Stimulated activated memory B cell treated with anti-CD40 and anti-IgM and Interleukin-4, amounts not matched to agents 10 μg/mL and 1 μg/mL and 100 μg/mL, for 72 hours (primary cell): Measurements from ENCODE around the gene CADPS.

ENCODE experiments used
- ATAC-seq: fragments of 150-1000 bp; cut with Tn5 transposase; 2 replicates; pipeline ENCODE4 v1.10.0; 2021
- H3K27ac Mint-ChIP-seq: one replicate; pipeline ENCODE4 v1.8.0; 2022; ENCODE audit warnings: mild to moderate bottlenecking, mixed read lengths
- H3K27me3 Mint-ChIP-seq: one replicate; pipeline ENCODE4 v1.8.0; 2022; ENCODE audit warnings: mixed read lengths
- H3K36me3 Mint-ChIP-seq: one replicate; pipeline ENCODE4 v1.8.0; 2022; ENCODE audit warnings: mixed read lengths
- H3K4me1 Mint-ChIP-seq: one replicate; pipeline ENCODE4 v1.8.0; 2022; ENCODE audit warnings: mixed read lengths
- H3K4me3 Mint-ChIP-seq: one replicate; pipeline ENCODE4 v1.8.0; 2022; ENCODE audit warnings: mild to moderate bottlenecking, moderate library complexity, mixed read lengths
- H3K9me3 Mint-ChIP-seq: one replicate; pipeline ENCODE4 v1.8.0; 2022; ENCODE audit warnings: mixed read lengths

The CADPS gene

GRCh38 chr3:62885136-62885535, 9.9 kb upstream of the CADPS start:
- no peak for ATAC-seq
- Mint-ChIP-seq H3K9me3 (no peaks in the 10 kb centered on the region), H3K4me1 (no peaks in the 10 kb centered on the region), H3K27me3 (no peaks in the 10 kb centered on the region), H3K36me3 (no peaks in the 10 kb centered on the region), H3K27ac (no peak overlapping the region), H3K4me3 (no peak overlapping the region)

DNA sequence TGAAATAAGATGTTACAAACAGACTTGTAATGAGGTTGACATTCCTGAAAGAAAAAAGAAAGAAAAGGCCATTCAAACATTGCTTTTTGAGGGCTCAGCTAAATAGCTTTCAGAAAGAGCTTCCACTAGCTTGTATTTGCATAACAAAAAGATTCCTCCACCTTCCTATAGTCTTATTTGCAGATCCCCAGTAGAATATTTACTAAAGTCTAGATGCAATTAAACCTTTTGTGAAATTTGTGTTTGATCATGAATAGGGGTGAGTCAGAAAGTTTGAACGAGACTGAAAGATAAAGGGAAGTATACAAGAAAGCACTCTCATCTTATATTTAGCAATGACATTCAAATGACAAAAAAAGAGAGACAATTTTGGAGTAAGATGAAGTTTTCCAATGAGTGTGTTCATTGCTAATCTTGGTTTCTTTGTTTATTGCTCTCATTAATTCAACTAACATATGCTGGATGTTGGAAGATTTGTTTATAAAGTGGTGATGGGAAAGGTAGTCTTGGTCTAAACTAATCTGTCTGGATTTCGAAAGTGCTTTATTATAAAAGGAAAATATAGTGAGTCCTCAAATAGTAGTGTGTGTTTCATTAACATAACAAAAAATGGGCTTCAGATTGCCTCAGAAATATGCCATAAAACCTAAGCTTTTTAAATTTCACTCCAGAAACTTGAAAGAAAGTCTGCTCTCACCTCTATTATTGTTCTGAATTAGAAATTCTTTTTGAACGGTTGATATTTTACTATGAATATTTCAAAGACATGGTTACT, 9.1 kb upstream of the CADPS start:
- no peak overlapping the region for H3K4me3 Mint-ChIP-seq
- no peaks in the 10 kb centered on the region for H3K9me3 Mint-ChIP-seq
- H3K27ac Mint-ChIP-seq, result no peak overlapping the region
- no peak for ATAC-seq
- H3K4me1 Mint-ChIP-seq, result no peaks in the 10 kb centered on the region
- no peaks in the 10 kb centered on the region for H3K36me3 Mint-ChIP-seq
- H3K27me3 Mint-ChIP-seq, result no peaks in the 10 kb centered on the region

GRCh38 chr3:62882676-62883200, 7.5 kb upstream of the CADPS start:
- Mint-ChIP-seq H3K4me3 (no peak overlapping the region), H3K27ac (no peak overlapping the region), H3K27me3 (no peaks in the 10 kb centered on the region), H3K4me1 (no peaks in the 10 kb centered on the region), H3K36me3 (no peaks in the 10 kb centered on the region), H3K9me3 (no peaks in the 10 kb centered on the region)
- no peak for ATAC-seq

GRCh38 chr3:62876064-62876463, 848 bp upstream of the CADPS start:
- Mint-ChIP-seq H3K9me3 (no peaks in the 10 kb centered on the region), H3K27me3 (peaks cover 61% of the 10 kb centered on the region), H3K4me3 (no peak overlapping the region), H3K27ac (no peak overlapping the region), H3K36me3 (no peaks in the 10 kb centered on the region), H3K4me1 (peaks cover 6% of the 10 kb centered on the region)
- ATAC-seq, result no peak

GRCh38 chr3:62875558-62876002, 364 bp upstream of the CADPS start:
- no peak overlapping the region for H3K4me3 Mint-ChIP-seq
- H3K27ac Mint-ChIP-seq, result no peak overlapping the region
- peaks cover 6% of the 10 kb centered on the region for H3K4me1 Mint-ChIP-seq
- H3K27me3 Mint-ChIP-seq, result peaks cover 62% of the 10 kb centered on the region
- H3K36me3 Mint-ChIP-seq, result no peaks in the 10 kb centered on the region
- ATAC-seq, result no peak
- H3K9me3 Mint-ChIP-seq, result no peaks in the 10 kb centered on the region

DNA sequence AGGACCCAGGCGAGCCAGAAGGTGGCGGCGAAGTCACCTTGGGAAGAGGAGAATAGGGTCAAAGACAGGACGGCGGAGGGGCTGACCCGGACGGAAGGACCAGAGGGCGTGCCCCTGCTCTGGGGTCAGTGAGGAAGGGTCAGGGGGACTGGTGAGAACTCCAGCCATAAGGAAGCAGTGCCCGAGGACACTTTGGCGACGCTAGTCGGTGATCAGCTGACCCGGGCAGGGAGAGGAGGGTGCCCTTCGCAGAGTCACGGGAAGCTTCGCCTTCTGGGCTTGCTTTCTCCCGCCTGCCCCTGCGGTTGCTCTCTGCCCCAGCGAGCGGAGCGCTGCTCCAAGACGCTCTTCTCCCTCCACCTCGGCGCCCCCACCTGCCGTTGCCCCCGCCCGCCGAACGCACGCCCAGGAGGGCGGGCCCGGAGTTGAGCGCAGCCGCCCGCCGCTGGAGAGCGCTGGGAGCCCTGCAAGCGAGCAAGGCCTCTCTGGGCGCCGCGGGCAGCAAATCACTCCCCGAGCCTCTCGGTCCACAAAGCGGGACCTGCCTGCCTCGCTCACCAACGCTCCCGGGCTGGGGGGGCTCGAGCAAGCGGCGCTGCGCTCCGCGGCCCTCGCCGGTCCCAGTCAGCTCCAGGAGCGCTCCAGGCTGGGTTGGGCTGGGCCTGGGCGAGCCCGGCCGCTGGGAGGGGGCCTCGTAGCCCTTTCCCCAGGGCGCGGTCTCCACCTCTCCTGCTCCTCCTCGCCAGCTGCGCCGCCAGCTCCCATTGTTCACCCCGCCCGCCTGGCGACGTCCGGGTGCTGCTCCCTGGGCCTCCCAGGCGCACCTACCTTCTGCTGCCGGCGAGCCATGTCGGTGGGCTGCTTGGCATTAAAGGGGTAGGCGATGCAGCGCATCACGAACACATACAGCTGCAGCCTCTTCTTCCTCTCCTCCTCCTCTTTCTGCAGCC, 1.2 kb downstream of the CADPS start:
- Mint-ChIP-seq H3K27me3 (peaks cover 62% of the 10 kb centered on the region), H3K9me3 (no peaks in the 10 kb centered on the region), H3K36me3 (no peaks in the 10 kb centered on the region), H3K4me3 (peak overlapping the region; percentile 75), H3K4me1 (peaks cover 6% of the 10 kb centered on the region), H3K27ac (no peak overlapping the region)
- no peak for ATAC-seq

DNA sequence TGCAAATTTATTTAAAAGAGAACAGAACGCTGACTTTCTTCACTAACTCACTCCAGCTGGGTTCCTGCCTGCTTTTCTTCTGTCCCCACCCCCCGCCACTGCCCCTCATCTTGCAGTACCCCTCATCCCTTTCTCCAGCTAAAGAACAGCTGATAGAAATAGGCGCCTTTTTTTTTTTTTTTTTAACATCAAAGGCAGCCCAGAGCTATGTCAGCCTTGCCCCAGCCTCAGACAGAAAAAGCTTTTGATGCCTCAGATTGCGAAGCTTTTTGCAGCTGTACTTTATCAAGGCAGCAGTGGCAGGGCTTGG, 1.8 kb downstream of the CADPS start:
- Mint-ChIP-seq H3K27ac (no peak overlapping the region), H3K9me3 (no peaks in the 10 kb centered on the region), H3K36me3 (no peaks in the 10 kb centered on the region), H3K27me3 (peaks cover 62% of the 10 kb centered on the region), H3K4me1 (peaks cover 6% of the 10 kb centered on the region), H3K4me3 (peak overlapping the region; percentile 75)
- ATAC-seq, result no peak

GRCh38 chr3:62872318-62872717, 2.9 kb downstream of the CADPS start:
- no peak overlapping the region for H3K4me3 Mint-ChIP-seq
- peaks cover 6% of the 10 kb centered on the region for H3K4me1 Mint-ChIP-seq
- no peaks in the 10 kb centered on the region for H3K36me3 Mint-ChIP-seq
- no peak overlapping the region for H3K27ac Mint-ChIP-seq
- H3K27me3 Mint-ChIP-seq, result peaks cover 60% of the 10 kb centered on the region
- no peaks in the 10 kb centered on the region for H3K9me3 Mint-ChIP-seq
- no peak for ATAC-seq

DNA sequence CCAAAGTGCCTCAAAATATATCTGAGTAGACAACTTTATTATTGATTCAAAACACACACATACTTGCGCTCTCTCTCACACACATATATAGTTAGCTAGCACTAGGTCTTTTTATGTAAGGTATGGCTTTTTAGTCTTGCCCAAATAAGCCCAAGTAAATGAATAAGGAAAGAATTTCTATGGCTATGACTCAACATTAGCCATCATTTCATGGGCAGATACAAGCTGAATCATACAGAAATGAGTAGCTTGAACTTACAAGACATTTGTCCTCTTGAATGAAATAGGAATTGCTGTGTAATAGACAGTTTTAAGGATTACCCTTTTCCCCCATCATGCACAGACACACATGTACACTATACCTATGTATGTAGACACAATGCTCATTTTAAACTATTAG, 4.9 kb downstream of the CADPS start:
- Mint-ChIP-seq H3K27me3 (peaks cover 40% of the 10 kb centered on the region), H3K4me3 (no peak overlapping the region), H3K36me3 (no peaks in the 10 kb centered on the region), H3K9me3 (no peaks in the 10 kb centered on the region), H3K27ac (no peak overlapping the region), H3K4me1 (peaks cover 6% of the 10 kb centered on the region)
- ATAC-seq, result no peak

DNA sequence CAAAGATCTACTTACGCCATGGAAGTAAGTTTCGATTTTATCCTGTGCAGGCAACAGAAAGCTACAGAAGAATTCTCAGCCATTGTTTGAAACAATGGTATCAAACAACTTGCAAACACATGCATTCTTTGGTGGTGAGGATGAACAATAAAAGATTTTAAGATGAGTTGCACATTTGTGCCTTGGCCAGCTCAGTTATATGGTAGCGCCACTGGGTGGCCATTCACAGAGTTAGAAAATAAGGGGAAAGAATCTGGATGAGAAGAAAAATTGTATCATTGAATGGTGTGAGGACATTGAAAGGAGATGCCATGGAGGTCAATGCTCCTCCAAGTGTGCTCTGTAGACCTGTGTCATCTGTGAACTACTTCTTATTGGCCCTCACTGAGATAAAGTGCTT, 11.6 kb downstream of the CADPS start:
- Mint-ChIP-seq H3K36me3 (no peaks in the 10 kb centered on the region), H3K27ac (no peak overlapping the region), H3K9me3 (no peaks in the 10 kb centered on the region), H3K27me3 (no peaks in the 10 kb centered on the region), H3K4me1 (no peaks in the 10 kb centered on the region), H3K4me3 (no peak overlapping the region)
- no peak for ATAC-seq

- no peak for ATAC-seq
- Mint-ChIP-seq H3K27me3 (no peaks in the 10 kb centered on the region), H3K9me3 (no peaks in the 10 kb centered on the region), H3K4me3 (no peak overlapping the region), H3K27ac (no peak overlapping the region), H3K4me1 (no peaks in the 10 kb centered on the region), H3K36me3 (no peaks in the 10 kb centered on the region)
These were observed 15.9 kb downstream of the CADPS start for GRCh38 chr3:62859203-62859791.

GRCh38 chr3:62845996-62846395, 29.2 kb downstream of the CADPS start:
- no peak for ATAC-seq
- peaks cover 5% of the 10 kb centered on the region for H3K9me3 Mint-ChIP-seq
- H3K4me1 Mint-ChIP-seq, result no peaks in the 10 kb centered on the region
- no peak overlapping the region for H3K4me3 Mint-ChIP-seq
- no peaks in the 10 kb centered on the region for H3K27me3 Mint-ChIP-seq
- no peaks in the 10 kb centered on the region for H3K36me3 Mint-ChIP-seq
- no peak overlapping the region for H3K27ac Mint-ChIP-seq

- no peaks in the 10 kb centered on the region for H3K27me3 Mint-ChIP-seq
- no peaks in the 10 kb centered on the region for H3K36me3 Mint-ChIP-seq
- no peak for ATAC-seq
- H3K4me1 Mint-ChIP-seq, result no peaks in the 10 kb centered on the region
- H3K9me3 Mint-ChIP-seq, result peaks cover 10% of the 10 kb centered on the region
- H3K27ac Mint-ChIP-seq, result no peak overlapping the region
- no peak overlapping the region for H3K4me3 Mint-ChIP-seq
These were observed 31.7 kb downstream of the CADPS start for GRCh38 chr3:62843508-62843907.

GRCh38 chr3:62839748-62840147, 35.5 kb downstream of the CADPS start:
- Mint-ChIP-seq H3K9me3 (peaks cover 5% of the 10 kb centered on the region), H3K4me3 (no peak overlapping the region), H3K36me3 (no peaks in the 10 kb centered on the region), H3K27me3 (no peaks in the 10 kb centered on the region), H3K4me1 (no peaks in the 10 kb centered on the region), H3K27ac (no peak overlapping the region)
- ATAC-seq, result no peak

- ATAC-seq, result no peak
- Mint-ChIP-seq H3K36me3 (no peaks in the 10 kb centered on the region), H3K4me1 (no peaks in the 10 kb centered on the region), H3K27me3 (no peaks in the 10 kb centered on the region), H3K27ac (no peak overlapping the region), H3K9me3 (peaks cover 5% of the 10 kb centered on the region), H3K4me3 (no peak overlapping the region)
These were observed 38.0 kb downstream of the CADPS start for GRCh38 chr3:62837145-62837787.
